IMR-90 (cell line): Measurements from ENCODE around the gene FNDC3B.

Experiments
- POLR2A ChIP-seq: IDR thresholded peaks from 2 replicates; pipeline ENCODE4 v1.6.1; 2012; ENCODE audit warnings: mild to moderate bottlenecking, low read depth, low read length
- TF ChIP-seq, protein P1 (sequence below): conservative IDR thresholded peaks from 2 replicates; pipeline ENCODE4 v1.5.1; 2012; ENCODE audit warnings: mild to moderate bottlenecking, low read depth, low read length, improper control_type of control experiment

DNA sequence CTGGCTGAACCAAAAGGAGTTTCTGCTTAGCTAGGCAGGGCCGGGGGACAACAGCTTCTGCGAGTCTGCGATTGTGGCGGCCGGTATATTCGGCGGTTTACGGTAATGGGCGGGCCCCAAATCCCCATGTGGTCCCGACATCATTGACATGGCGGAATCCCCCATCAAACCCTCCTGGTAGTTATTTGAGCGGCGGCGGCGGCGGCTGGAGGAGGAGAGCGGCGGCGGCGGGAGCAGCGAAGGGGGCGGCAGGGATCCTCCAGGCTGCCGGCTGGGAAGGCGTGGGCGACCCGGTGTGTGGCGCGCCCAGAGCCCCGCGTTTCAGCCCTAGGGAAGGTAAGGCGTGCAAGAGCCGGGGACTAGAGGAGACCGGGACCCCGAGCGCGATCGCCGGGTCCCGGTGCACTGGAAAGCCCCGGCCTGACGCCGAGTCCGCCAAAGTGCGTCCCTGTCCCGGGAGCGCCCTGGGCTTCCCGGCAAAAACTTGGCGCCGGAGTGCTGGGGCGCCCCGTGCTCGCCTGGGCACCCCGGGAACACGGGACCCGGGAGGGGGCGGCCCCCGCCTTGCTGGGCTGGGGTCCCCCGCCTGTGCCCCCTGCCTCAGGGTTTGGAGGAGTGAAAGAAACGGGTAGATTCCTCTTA lies at the start of gene FNDC3B:
- TF ChIP-seq, protein P1, sequence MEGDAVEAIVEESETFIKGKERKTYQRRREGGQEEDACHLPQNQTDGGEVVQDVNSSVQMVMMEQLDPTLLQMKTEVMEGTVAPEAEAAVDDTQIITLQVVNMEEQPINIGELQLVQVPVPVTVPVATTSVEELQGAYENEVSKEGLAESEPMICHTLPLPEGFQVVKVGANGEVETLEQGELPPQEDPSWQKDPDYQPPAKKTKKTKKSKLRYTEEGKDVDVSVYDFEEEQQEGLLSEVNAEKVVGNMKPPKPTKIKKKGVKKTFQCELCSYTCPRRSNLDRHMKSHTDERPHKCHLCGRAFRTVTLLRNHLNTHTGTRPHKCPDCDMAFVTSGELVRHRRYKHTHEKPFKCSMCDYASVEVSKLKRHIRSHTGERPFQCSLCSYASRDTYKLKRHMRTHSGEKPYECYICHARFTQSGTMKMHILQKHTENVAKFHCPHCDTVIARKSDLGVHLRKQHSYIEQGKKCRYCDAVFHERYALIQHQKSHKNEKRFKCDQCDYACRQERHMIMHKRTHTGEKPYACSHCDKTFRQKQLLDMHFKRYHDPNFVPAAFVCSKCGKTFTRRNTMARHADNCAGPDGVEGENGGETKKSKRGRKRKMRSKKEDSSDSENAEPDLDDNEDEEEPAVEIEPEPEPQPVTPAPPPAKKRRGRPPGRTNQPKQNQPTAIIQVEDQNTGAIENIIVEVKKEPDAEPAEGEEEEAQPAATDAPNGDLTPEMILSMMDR: no peak
- TF ChIP-seq POLR2A: peak; percentile 93
